ENCODE measurements around the gene MAST3.

MAST3 gene

DNA sequence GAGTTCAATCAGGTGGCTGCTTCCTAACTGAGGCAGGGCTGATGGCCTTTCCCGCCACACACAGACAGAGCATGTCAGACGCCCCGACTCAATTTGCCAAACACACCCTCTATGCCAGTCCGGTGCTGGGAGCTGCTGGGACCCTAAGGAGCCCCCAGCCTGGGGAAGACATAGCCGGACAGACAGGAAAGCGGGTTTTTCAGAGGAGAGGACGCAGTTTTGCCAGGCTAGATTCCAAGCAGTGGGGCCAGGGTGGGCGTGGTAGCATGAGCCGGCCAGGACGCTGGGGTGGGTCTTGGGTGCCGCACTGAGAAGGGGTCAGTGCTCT lies 19.8 kb downstream of the MAST3 start:
- no peak overlapping the region for H3K27ac Mint-ChIP-seq
- peaks cover 28% of the 10 kb centered on the region for H3K4me1 Mint-ChIP-seq
- no peaks in the 10 kb centered on the region for H3K9me3 Mint-ChIP-seq
- no peaks in the 10 kb centered on the region for H3K36me3 Mint-ChIP-seq (ENCODE audit: low read depth)
- H3K27me3 Mint-ChIP-seq (ENCODE audit: low read depth, poor library complexity) = peaks cover 8% of the 10 kb centered on the region
- TF ChIP-seq, protein P1, sequence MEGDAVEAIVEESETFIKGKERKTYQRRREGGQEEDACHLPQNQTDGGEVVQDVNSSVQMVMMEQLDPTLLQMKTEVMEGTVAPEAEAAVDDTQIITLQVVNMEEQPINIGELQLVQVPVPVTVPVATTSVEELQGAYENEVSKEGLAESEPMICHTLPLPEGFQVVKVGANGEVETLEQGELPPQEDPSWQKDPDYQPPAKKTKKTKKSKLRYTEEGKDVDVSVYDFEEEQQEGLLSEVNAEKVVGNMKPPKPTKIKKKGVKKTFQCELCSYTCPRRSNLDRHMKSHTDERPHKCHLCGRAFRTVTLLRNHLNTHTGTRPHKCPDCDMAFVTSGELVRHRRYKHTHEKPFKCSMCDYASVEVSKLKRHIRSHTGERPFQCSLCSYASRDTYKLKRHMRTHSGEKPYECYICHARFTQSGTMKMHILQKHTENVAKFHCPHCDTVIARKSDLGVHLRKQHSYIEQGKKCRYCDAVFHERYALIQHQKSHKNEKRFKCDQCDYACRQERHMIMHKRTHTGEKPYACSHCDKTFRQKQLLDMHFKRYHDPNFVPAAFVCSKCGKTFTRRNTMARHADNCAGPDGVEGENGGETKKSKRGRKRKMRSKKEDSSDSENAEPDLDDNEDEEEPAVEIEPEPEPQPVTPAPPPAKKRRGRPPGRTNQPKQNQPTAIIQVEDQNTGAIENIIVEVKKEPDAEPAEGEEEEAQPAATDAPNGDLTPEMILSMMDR (IDR thresholded peaks at IDR 0.05) = no peak
- no peak for DNase-seq
- peak overlapping the region; percentile 84 for H3K4me3 Mint-ChIP-seq

DNA sequence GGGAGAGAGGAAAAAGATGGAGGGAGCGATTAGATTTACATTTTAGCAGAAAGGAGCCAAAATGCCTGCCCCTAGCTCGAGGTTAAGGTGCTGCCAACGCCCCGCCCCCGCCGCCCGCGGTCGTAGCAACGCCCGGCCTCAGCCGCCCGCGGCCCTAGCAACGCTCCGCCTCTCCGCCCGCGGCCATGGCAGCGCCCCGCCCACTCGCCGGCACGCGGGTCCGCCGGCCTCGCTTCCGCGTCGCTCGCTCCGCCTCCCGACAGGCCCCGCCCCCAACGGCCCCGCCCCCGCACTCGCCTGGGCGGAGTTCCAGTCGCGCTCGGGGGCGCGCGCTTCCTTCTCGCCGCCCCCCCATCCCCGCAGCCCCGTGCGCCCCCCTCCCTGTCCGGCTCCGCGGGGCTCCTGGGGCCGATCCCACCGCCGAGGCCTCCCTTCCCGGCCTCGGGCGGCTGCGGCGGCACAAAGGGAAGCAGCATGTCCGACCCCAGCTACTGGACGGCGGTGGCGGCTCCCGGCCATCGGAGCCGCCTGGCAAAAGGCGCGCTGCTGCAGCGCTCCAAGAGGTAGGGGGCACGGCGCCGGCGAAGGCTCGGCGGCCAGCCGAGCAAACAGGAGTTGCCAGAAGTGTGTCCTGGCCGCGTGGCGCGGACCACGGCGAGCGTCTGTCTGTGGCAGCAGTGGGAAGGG lies 20.3 kb downstream of the MAST3 start:
- no peaks in the 10 kb centered on the region for H3K9me3 Mint-ChIP-seq

DNA sequence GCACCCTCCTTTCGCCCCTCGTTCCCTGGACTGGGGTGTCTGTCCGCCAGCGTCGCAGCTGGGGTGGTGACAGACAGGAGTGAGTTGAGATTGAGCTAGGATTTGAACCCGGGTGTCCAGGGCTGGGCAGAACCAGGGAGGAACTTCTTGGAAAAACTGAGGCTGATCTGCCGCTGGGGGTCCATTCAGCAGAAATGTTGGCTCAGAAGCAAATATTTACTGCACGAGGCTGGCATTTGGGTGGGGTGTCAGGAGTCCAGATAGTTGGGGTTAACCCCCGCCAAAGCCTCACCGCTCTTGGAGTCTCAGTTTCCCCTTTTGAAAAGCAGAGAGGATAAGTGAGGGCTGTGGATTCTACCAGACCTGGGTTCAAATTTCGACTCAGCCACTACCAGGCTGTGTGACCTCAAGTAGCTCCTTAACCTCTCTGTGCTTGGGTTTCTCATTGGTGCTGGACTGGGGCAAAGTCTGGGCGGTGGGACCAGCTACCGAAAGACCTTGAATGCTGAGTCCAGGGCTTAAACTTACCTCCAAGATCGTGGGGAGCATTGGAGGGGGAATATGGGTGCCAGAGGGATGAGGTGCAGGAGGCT lies 20.9 kb downstream of the MAST3 start:
- Mint-ChIP-seq H3K27me3 (ENCODE audit: low read depth, poor library complexity) (peaks cover 6% of the 10 kb centered on the region), H3K4me3 (peak overlapping the region; percentile 87), H3K36me3 (ENCODE audit: low read depth) (no peaks in the 10 kb centered on the region), H3K4me1 (peaks cover 38% of the 10 kb centered on the region), H3K9me3 (no peaks in the 10 kb centered on the region), H3K27ac (no peak overlapping the region)
- DNase-seq = no peak
- TF ChIP-seq, protein P1 (IDR thresholded peaks at IDR 0.05) = no peak

More for the DNA sequence above, 20.3 kb downstream of the MAST3 start:
- DNase-seq = peak; percentile 98
- Mint-ChIP-seq H3K27me3 (ENCODE audit: low read depth, poor library complexity) (peaks cover 6% of the 10 kb centered on the region), H3K27ac (no peak overlapping the region), H3K4me3 (peak overlapping the region; percentile 87), H3K36me3 (ENCODE audit: low read depth) (no peaks in the 10 kb centered on the region), H3K4me1 (peaks cover 33% of the 10 kb centered on the region)
- TF ChIP-seq, protein P1 (IDR thresholded peaks at IDR 0.05) = no peak

DNA sequence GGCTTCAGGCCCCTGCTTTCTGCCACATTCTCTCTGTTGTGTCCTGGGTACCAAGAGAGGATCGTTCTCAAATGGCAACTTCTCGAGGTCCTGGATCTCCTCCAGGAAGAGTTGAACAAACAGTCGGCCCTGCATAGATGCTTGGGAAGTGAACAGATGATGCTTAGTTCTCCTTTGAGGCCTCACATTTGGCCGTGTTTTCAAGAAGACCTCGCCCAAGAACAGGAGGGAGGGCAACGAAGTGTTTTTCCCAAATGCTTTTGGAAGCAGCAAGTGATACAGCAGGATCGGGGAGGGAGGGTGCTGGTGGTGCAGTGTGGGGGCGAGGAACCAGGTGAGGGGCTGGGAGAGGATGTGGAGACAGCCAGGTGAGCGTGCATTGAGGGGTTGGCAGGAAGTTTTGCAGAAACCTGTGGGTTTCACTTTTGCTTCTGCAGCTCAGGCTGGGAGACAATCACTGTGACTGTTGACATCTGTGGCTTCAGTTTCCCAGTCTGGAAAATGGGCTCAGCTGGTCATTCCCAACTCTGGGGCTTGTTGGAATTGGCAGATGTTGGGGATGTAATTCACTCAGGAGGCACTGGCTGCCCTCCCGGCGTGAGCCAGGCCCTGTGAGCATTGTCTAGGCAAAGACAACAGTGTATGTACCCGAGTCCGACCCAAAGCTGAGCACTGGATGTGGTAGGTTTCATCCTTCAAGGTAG lies 21.6 kb downstream of the MAST3 start:
- peaks cover 6% of the 10 kb centered on the region for H3K27me3 Mint-ChIP-seq (ENCODE audit: low read depth, poor library complexity)
- H3K36me3 Mint-ChIP-seq (ENCODE audit: low read depth) = peaks cover 1% of the 10 kb centered on the region
- peaks cover 42% of the 10 kb centered on the region for H3K4me1 Mint-ChIP-seq
- no peak overlapping the region for H3K27ac Mint-ChIP-seq
- no peak for DNase-seq
- no peaks in the 10 kb centered on the region for H3K9me3 Mint-ChIP-seq
- H3K4me3 Mint-ChIP-seq = peak overlapping the region; percentile 87
- TF ChIP-seq, protein P1 (IDR thresholded peaks at IDR 0.05) = no peak

DNA sequence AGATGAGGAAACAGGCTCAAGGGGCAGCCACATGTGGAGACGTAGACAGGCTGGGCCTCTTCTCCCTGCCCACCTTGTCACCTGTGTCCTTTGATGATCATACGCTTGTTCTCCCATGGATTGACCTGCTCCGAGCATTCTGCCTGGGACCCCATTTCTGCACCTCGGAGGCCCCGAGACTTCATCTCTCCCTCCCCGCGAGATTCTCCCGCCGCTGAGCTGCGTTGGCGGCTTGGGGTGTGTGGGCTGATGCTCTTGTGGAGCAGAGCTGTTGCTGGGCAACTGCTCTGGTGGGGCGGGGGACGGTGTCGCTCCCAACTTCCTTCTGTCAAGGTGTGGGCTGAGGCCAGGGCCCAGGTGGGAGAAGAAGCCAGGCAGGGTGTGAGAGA lies 22.1 kb downstream of the MAST3 start:
- Mint-ChIP-seq H3K27ac (no peak overlapping the region), H3K27me3 (ENCODE audit: low read depth, poor library complexity) (peaks cover 6% of the 10 kb centered on the region), H3K4me1 (peaks cover 42% of the 10 kb centered on the region), H3K9me3 (no peaks in the 10 kb centered on the region), H3K36me3 (ENCODE audit: low read depth) (peaks cover 7% of the 10 kb centered on the region), H3K4me3 (peak overlapping the region; percentile 16)
- DNase-seq = no peak
- TF ChIP-seq, protein P1 (IDR thresholded peaks at IDR 0.05) = no peak

Measured in nephron progenitor cell (in vitro differentiated cells).